Activated CD8-positive, alpha-beta T cell treated with anti-CD3 and anti-CD28 coated beads for 36 hours (primary cell): ENCODE results near the gene HSPA1L. TPM values are rescaled to one million over a fixed set of nuclear protein-coding genes. Genes with fewer than 3 reads are reported as not detected.
"Not testable (repeated sequence)": the region's sequence is repeated elsewhere in the genome, so short reads cannot be mapped to it uniquely, and the experiment has no call there.

Source experiments
- ATAC-seq: fragments of 200-7000 bp; cut with Tn5 transposase; one replicate; pipeline ENCODE4 v1.10.0; 2021; ENCODE audit warnings: mild to moderate bottlenecking, moderate library complexity
- CTCF ChIA-PET: fragments of 350-600 bp; sonication (Branson Sonifier 250); formaldehyde crosslinking; loops from one replicate; lab custom pipeline; 2021; ENCODE audit warnings: antibody characterized with exemption; lab: Charles Lee
- POLR2A ChIA-PET: fragments of 350-600 bp; sonication (Branson Sonifier 250); formaldehyde crosslinking; loops from one replicate; lab custom pipeline; 2021; ENCODE audit warnings: antibody characterized with exemption; lab: Charles Lee
- DNase-seq: peaks from one replicate; pipeline ENCODE4 v3.0.0-alpha.2; 2020
- H3K27ac Mint-ChIP-seq: one replicate; pipeline ENCODE4 v1.8.0; 2021; ENCODE audit warnings: mild to moderate bottlenecking, mixed read lengths
- H3K27me3 Mint-ChIP-seq: one replicate; pipeline ENCODE4 v1.8.0; 2021; ENCODE audit warnings: mixed read lengths
- H3K36me3 Mint-ChIP-seq: one replicate; pipeline ENCODE4 v1.8.0; 2021; ENCODE audit warnings: low read depth, mixed read lengths
- H3K4me1 Mint-ChIP-seq: one replicate; pipeline ENCODE4 v1.8.0; 2021; ENCODE audit warnings: low read depth, mixed read lengths
- H3K4me3 Mint-ChIP-seq: one replicate; pipeline ENCODE4 v1.8.0; 2021; ENCODE audit warnings: mild to moderate bottlenecking, moderate library complexity, mixed read lengths
- H3K9me3 Mint-ChIP-seq: one replicate; pipeline ENCODE4 v1.8.0; 2021; ENCODE audit warnings: mixed read lengths
- CTCF ChIP-seq: fragments of 200-600 bp; IDR thresholded peaks from one replicate; pipeline ENCODE4 v1.8.0; 2022; ENCODE audit warnings: antibody characterized with exemption, mild to moderate bottlenecking
- intact Hi-C: fragments of 100-400 bp; cut with micrococcal nuclease; formaldehyde crosslinking; loops from one replicate; pipeline ENCODE4 v1.10.0; 2022
- total RNA-seq, 2 experiments: library from RNA; stranded (reverse); gene quantifications; one replicate each; pipeline ENCODE4 v1.2.3, GENCODE V29; 2021

Gene HSPA1L
- total RNA-seq, 2 experiments from 2014 or later: 1.7 to 2.0 TPM

GRCh38 chr6:31842053-31842452, 27.0 kb upstream of the HSPA1L start:
- peaks cover 15% of the 10 kb centered on the region for H3K4me1 Mint-ChIP-seq

GRCh38 chr6:31839779-31840126, 24.7 kb upstream of the HSPA1L start:
- H3K27ac Mint-ChIP-seq, DNase-seq, H3K4me3 Mint-ChIP-seq, ATAC-seq, H3K9me3 Mint-ChIP-seq, H3K27me3 Mint-ChIP-seq: not testable (repeated sequence)
- Mint-ChIP-seq H3K4me1 (peaks cover 17% of the 10 kb centered on the region), H3K36me3 (peaks cover 64% of the 10 kb centered on the region)
- ChIA-PET POLR2A (interaction anchor here (0.8 to 7.0 kb wide), 10 partner anchors 9 to 1015 kb away, joined by 3 to 42 read pairs (median 3); partner anchors contain the start of genes C6orf47 and NEU1), CTCF (interaction anchor here (0.6 to 1.2 kb wide), 2 partner anchors 35 to 55 kb away, joined by 3 read pairs; no protein-coding TSS in a partner anchor)
- intact Hi-C loops: loop anchor here (2.0 to 10.0 kb wide), 2 partner anchors 21 to 175 kb away; partner anchors contain the start of genes C6orf47, CSNK2B, GPANK1 and LY6G5B

More at GRCh38 chr6:31842053-31842452, 27.0 kb upstream of the HSPA1L start:
- ChIA-PET POLR2A (interaction anchor here (0.7 to 1.0 kb wide), 6 partner anchors 11 to 107 kb away, joined by 3 to 4 read pairs (median 3); partner anchors contain the start of gene VARS1), CTCF (no interaction called here)
- Mint-ChIP-seq H3K36me3 (peaks cover 44% of the 10 kb centered on the region), H3K27ac (no peak overlapping the region), H3K4me3 (no peak overlapping the region), H3K9me3 (no peaks in the 10 kb centered on the region), H3K27me3 (no peaks in the 10 kb centered on the region)
- no peak for ATAC-seq
- intact Hi-C loops: no loop called here
- no peak for TF ChIP-seq CTCF
- DNase-seq: no peak

GRCh38 chr6:31838968-31839367, 23.9 kb upstream of the HSPA1L start:
- Mint-ChIP-seq H3K27ac (peak overlapping the region; percentile 60), H3K4me3 (peak overlapping the region; percentile 92), H3K27me3 (no peaks in the 10 kb centered on the region), H3K36me3 (peaks cover 65% of the 10 kb centered on the region), H3K9me3 (no peaks in the 10 kb centered on the region), H3K4me1 (peaks cover 21% of the 10 kb centered on the region)
- no peak for ATAC-seq
- TF ChIP-seq CTCF: no peak
- ChIA-PET POLR2A (interaction anchor here (0.7 to 7.0 kb wide), 8 partner anchors 9 to 178 kb away, joined by 3 to 42 read pairs (median 3); partner anchors contain the start of genes C6orf47, LSM2 and NEU1), CTCF (interaction anchor here (1.2 to 1.3 kb wide), 3 partner anchors 18 to 109 kb away, joined by 3 to 5 read pairs (median 4); no protein-coding TSS in a partner anchor)
- intact Hi-C loops: loop anchor here (2.0 to 10.0 kb wide), 2 partner anchors 22 to 174 kb away; partner anchors contain the start of genes C6orf47, CSNK2B, GPANK1 and LY6G5B
- DNase-seq: no peak

GRCh38 chr6:31838114-31838553, 23.1 kb upstream of the HSPA1L start:
- CTCF ChIA-PET: interaction anchor here (0.7 to 1.3 kb wide), 4 partner anchors 8 to 1049 kb away, joined by 3 to 5 read pairs (median 4); no protein-coding TSS in a partner anchor
- intact Hi-C loops: loop anchor here (2.0 to 10.0 kb wide), 2 partner anchors 23 to 173 kb away; partner anchors contain the start of genes C6orf47, CSNK2B, GPANK1 and LY6G5B

GRCh38 chr6:31837369-31838113, 22.5 kb upstream of the HSPA1L start:
- ATAC-seq: no peak
- H3K9me3 Mint-ChIP-seq: no peaks in the 10 kb centered on the region
- CTCF ChIA-PET: interaction anchor here (0.7 to 2.3 kb wide), 3 partner anchors 8 to 51 kb away, joined by 3 to 6 read pairs (median 3); partner anchors contain the start of gene NEU1
- intact Hi-C loops: loop anchor here (2.0 to 10.0 kb wide), 2 partner anchors 23 to 173 kb away; partner anchors contain the start of genes C6orf47, CSNK2B, GPANK1 and LY6G5B
- TF ChIP-seq CTCF: no peak
- H3K36me3 Mint-ChIP-seq: peaks cover 63% of the 10 kb centered on the region
- peak overlapping the region; percentile 95 for H3K27ac Mint-ChIP-seq
- peak overlapping the region; percentile 92 for H3K4me3 Mint-ChIP-seq
- peaks cover 26% of the 10 kb centered on the region for H3K4me1 Mint-ChIP-seq
- no peak for DNase-seq
- no peaks in the 10 kb centered on the region for H3K27me3 Mint-ChIP-seq
- POLR2A ChIA-PET: interaction anchor here (0.8 to 7.0 kb wide), 12 partner anchors 9 to 185 kb away, joined by 3 to 42 read pairs (median 4); partner anchors contain the start of genes BAG6, CSNK2B, GPANK1 and HSPA1A

More at GRCh38 chr6:31838114-31838553, 23.1 kb upstream of the HSPA1L start:
- H3K27me3 Mint-ChIP-seq, H3K9me3 Mint-ChIP-seq, DNase-seq, ATAC-seq: not testable (repeated sequence)
- Mint-ChIP-seq H3K27ac (peak overlapping the region; percentile 95), H3K4me3 (peak overlapping the region; percentile 92), H3K36me3 (peaks cover 63% of the 10 kb centered on the region), H3K4me1 (peaks cover 23% of the 10 kb centered on the region)
- POLR2A ChIA-PET: interaction anchor here (0.7 to 7.0 kb wide), 5 partner anchors 13 to 115 kb away, joined by 3 to 42 read pairs (median 4); partner anchors contain the start of genes LSM2, MSH5 and NEU1
